Hepatic stellate cell (primary cell): ENCODE results near the gene SETD1A.
"Not testable (repeated sequence)": the region's sequence is repeated elsewhere in the genome, so short reads cannot be mapped to it uniquely, and the experiment has no call there.

Experiments used
- DNase-seq: peaks from one replicate; pipeline ENCODE4 v3.0.0; 2011; ENCODE audit warnings: low spot score

The SETD1A gene

GRCh38 chr16:30929167-30929566, 28.4 kb upstream of the SETD1A start:
- DNase-seq, result no peak

DNA sequence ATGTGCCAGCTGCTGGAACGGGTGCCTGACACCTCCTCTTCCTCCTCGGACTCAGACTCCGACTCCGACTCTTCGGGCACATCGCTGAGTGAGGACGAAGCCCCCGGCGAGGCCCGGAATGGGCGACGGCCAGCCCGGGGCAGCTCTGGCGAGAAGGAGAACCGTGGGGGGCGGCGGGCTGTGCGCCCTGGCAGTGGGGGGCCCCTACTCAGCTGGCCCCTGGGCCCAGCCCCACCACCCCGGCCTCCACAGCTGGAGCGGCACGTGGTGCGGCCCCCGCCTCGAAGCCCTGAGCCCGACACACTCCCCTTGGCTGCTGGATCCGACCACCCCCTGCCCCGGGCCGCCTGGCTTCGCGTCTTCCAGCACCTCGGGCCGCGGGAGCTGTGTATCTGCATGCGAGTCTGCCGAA, 27.4 kb upstream of the SETD1A start:
- DNase-seq, result no peak

DNA sequence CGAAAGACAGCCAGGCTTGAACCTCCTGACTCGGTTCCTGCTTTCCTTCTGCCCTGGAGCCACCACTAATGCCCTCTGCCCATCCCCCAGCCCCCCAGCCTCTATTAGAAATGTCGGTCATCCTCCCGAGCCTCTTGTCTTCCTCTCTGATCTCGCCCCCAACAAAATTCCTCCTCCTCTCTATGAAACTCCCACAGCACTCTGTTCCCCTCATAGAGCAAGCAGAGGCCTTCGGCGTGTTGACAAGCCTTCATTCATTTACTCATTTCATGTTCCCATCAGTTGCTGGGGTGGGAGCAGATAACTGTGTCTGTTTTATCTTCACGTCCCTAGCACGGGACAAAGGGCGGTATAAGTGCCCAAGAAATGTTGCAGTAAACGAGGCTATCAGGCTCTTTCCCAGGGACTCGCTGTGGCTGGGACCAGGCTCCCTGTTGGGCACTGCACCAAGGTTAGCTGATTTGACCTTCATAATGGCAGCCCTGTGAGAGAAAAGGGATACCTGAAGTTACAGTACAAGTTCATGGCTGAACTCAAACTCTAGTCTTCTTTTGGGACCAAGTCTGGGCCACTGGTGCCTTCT, 26.4 kb upstream of the SETD1A start:
- DNase-seq, result no peak

DNA sequence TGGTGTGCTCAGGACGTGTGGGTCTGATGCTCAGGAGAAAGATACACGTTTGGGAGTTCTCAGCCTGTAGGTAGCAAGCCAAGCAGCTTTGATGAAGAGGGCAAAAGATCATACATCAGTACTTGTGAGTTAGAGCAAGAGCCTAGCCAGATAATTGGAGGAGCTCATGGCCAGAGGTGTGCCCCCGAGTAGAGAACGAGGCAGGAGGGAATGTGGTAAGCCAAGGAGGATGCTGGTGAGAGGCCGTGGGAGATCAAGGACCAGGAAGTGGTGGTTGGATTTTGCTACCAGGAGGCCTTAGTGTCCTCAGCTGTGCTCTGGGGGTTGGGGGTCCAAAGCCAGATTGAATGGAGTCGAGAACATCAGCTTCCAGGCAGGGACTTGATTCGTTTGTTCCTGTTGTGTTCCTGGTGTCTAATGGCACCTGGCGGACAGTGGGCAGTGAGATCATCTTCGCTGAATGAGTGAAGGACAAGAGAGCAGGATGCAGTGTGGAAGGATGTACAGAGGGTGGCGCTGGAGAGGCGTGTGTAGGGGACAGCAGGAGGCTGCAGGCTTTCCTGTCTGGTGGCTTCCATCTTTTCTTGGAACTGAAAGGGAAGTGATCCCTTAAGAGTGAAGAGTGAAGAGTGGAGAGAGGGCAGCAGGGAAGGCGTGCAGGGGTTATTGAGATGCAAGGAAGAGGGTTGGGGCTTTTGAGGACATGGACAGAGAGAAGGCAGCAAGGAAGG, 22.6 kb upstream of the SETD1A start:
- DNase-seq, result peak; percentile 47

- no peak for DNase-seq
Measured at GRCh38 chr16:30937692-30938091, 19.9 kb upstream of the SETD1A start.

- DNase-seq, result not testable (repeated sequence)
Measured at GRCh38 chr16:30939571-30939970, 18.0 kb upstream of the SETD1A start.

GRCh38 chr16:30941600-30942425, 15.7 kb upstream of the SETD1A start:
- DNase-seq, result peak; percentile 83

DNA sequence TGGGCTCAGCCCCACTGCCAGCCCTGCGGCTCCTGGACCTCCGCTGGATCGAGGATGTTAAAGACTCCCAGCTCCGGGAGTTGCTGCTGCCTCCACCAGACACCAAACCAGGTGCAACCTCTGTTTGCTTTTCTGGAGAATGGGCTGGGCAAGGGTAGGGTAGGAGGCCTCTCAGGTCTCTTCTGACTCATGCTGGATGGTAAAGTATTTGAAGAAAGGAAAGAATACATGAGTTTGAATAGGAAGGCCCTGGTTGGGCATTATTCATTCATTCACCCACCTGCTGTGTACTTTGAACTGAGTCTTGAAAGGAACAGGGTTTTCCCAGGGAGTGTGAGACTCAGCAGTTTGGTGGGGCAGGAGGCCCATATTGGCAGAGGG, 15.1 kb upstream of the SETD1A start:
- no peak for DNase-seq

GRCh38 chr16:30944352-30944751, 13.2 kb upstream of the SETD1A start:
- DNase-seq, result no peak

- DNase-seq, result no peak
Measured at GRCh38 chr16:30946671-30947540, 10.6 kb upstream of the SETD1A start.

- no peak for DNase-seq
Measured at GRCh38 chr16:30947541-30947858, 10.1 kb upstream of the SETD1A start.

- peak; percentile 96 for DNase-seq
Measured at GRCh38 chr16:30947859-30948666, 9.5 kb upstream of the SETD1A start.

GRCh38 chr16:30948667-30949649, 8.6 kb upstream of the SETD1A start, which contains the start of gene ORAI3:
Gene ORAI3, plus strand, starts transcription at chr16:30949068. Its CDS starts 222 bp downstream, at chr16:30949290.
- peak; percentile 74 for DNase-seq

- DNase-seq, result peak; percentile 68
Measured at GRCh38 chr16:30949650-30950515, 7.7 kb upstream of the SETD1A start.

- no peak for DNase-seq
Measured at GRCh38 chr16:30950516-30951065, 7.0 kb upstream of the SETD1A start.

DNA sequence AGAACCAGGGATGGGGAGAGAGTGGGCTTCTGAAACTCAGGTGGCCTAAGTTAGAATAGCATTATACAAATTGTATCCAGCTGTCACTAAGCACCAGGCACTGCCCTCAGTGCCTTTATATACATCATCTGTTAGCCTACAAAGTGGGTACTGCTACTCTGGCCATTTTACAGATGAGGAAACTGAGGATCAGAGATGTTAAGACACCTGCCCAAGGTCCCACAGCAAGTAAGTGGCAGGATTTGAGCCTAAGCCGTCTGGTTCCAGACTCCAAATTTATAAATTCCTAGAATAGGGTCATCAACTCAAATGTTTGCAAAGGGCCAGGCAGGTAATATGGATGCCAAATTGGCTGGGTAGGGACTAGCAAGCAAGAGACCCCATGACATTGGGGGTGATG, 6.4 kb upstream of the SETD1A start:
- no peak for DNase-seq

DNA sequence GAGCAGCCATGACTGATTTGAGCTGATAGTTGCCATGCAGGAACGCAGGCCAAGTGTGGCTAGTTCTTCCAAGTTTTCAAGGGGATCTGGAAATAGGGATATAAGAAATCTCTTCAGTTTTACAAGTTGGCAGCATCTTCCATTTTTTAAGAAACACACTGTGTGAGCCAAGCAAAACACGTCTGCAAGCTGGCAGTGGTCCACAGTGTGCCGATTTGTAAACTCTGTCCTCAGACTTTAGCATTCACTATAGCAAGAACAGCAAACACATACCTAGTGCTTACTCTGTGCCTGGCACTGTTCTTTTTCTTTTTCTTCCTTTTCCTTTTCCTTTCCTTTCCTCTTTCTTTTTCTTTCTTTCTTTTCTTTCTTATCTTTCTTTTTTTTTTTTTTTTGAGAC, 5.8 kb upstream of the SETD1A start:
- DNase-seq, result no peak

GRCh38 chr16:30953111-30953510, 4.4 kb upstream of the SETD1A start:
- DNase-seq, result no peak
